Measurements from ENCODE around the gene SPHKAP.

GRCh38 chr2:228136027-228136426 is 45.5 kb downstream of the SPHKAP start:
- no peak for TF ChIP-seq TEAD4 (IDR thresholded peaks at IDR 0.05)
- TF ChIP-seq TCF12 (IDR thresholded peaks at IDR 0.05; ENCODE audit: low read depth), result no peak
